Uterus (tissue), 2 donors: ENCODE data around the gene ARL2.

Experiments used
- CTCF ChIP-seq, 4 experiments: fragments of 200-600 bp in 2 of 4; fragments of 450-650 bp in 2 of 4; sonication (generic) in 2 of 4; IDR thresholded peaks; one replicate each; pipeline ENCODE4 v1.5.1; 2016 to 2019; ENCODE audit warnings: antibody characterized with exemption in 4 of 4, mild to moderate bottlenecking in 2 of 4, moderate library complexity in 1 of 4
- POLR2A ChIP-seq, 2 donors: fragments of 450-650 bp; IDR thresholded peaks; one replicate each; pipeline ENCODE4 v1.6.1; 2016; ENCODE audit warnings: antibody characterized with exemption in 2 of 2, mild to moderate bottlenecking in 1 of 2, moderate library complexity in 1 of 2

DNA sequence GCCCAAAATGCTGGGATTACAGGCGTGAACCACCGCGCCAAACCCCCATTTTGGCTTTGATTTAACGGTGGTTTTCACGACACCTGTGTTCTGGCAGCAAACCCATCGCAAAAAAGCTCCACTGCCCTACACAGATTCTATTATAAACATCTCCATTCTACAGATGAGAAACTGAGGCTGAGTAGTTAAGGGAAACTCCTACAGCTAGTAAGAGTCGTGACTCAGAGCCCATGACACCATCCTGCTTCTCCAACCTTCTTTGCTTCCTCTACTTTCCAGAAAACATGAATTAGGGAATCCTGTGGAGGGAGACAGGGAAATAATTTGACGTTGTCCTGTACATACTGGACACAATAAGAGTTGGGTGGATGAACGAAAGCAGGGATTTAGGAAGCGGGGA, 12.8 kb downstream of the ARL2 start:
- TF ChIP-seq POLR2A (IDR thresholded peaks at IDR 0.05) (no peak), CTCF (IDR thresholded peaks at IDR 0.05) (no peak)
